Measurements from ENCODE around the gene ATP6AP1.

ATP6AP1 gene

DNA sequence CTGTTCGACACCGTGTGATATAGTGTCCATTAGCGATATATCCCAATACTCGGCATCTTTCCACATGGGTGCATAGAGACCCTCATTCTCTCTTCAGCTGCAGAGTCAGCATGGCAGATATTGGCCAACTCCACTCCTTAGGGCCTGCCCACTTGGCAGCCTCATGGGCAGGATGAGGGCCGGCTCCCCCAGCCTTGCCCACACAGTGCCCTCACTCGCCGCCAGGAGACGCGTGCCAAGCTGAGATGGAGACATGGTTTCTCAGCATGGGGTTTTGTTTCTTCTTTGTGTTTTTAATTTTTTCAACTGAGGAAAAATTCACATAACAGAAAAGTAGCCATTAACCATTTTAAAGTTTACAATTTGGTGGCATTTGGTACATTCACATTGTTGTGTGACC, 24.3 kb downstream of the ATP6AP1 start:
- DNase-seq, result no peak

DNA sequence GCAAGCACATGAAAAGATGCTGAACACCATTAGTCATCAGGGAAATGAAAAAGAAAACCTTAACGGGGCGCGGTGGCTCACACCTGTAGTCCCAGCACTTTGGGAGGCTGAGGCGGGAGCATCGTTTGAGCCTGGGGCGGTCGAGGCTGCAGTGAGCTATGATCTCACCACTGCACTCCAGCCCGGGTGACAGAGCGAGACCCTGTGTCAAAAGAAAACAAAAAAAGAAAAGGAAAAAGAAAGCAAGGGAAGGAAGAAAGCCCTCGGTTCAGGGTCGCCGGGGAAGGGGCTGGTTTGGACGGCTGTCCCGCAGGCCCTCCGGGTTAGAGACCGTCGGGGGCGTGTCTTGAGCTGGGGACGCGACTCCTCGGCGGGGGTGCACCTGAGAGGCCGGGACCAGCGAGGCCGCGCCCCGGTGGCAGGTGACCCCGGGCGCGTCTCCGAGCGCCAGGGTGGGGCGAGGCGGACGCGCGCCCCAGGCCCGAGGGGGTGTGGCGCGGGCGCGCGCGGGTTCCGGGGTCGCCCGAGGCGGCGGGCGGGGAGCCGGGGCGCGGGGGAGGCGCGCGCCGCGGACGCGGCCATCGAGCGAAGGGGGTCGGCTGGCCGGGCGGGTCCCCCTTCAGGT, 29.1 kb downstream of the ATP6AP1 start:
- DNase-seq, result peak; percentile 56

DNA sequence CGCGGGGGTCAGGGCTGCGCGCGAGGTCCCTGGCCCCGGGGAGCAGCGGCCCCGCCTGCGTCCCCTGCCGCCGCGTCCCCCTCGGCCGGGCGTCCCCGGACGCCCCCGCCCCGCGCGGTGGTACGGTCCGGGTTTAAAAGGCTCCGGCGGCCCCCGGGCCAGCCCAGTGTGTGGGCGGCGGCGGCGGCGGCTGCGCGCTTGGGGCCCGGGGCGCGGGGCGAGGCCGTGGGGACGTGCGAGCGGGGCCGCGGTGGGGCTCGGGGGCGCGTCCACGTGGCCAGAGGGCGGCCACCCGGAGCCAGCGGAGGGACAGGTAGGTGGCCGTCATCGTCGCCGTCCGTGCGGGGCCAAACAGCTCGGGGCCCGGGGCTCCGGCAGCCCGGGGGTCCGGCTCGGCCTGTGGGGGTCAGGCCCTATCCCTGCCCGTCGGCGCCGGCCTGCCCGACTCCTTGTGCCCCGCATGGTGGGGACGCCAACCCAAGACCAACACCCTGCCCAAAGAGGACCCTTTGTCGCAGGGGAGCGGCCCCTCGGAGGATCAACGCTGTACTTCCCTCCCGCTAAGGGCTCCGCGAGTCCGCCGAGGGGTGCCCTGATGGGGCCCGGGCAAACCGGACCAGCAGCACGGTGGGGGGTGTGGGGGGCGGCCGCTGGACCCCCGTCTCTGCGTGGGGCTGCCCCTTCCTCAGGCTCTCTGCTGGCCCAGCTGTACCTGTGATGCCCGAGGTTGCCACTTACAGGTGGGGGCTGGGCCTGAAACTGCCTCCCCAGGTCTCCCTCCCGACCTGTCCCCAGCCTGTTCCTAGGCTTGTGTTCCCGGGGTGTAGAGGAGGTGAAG, 29.9 kb downstream of the ATP6AP1 start, which contains the start of gene PLXNA3:
Gene PLXNA3 (plus strand): TSS at position 166 of the 838 bp plus-strand sequence. CDS start 1,903 bp downstream, outside the sequence.
- DNase-seq, result peak; percentile 68

DNA sequence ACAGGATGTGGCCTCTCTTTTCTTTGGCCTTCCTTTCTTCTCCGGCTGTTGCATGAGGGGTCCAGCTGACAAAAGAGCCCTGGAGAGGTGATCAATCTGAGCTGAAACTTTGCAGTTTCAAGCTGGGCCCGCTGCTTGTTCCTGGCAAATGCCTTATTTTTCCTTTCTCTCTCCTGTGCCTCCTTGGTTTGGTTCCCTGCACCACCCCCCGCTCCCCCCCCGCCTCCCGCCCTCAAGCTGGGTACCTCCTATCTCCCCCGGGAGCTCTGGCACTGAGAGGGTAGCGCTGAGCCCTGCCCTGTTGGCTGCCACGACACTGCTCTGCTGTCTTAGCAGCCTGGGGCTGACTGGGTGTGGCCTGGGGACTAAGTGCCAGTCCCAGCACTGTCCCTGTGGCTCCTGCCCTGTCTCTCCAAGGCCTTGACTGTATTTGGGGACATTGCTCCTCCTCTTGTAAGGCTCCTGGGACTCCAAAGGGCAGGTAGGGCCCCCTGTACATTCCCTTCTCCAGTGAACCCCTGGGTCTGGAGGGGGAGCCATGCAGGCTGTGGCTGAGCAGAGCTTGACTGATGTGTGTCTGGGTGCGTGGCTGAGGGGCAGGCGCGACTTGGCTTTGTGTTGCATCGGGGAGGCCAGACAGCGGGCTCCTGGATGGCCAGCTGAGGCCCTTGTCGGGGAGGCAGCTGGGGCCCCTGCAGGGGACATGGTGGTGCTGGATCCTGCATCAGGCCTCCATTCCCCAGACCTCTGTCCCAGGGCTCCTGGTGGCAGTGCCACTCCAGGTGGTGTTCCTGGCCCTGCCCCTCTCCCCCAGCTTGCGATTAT, 30.7 kb downstream of the ATP6AP1 start:
- DNase-seq, result peak; percentile 25

DNA sequence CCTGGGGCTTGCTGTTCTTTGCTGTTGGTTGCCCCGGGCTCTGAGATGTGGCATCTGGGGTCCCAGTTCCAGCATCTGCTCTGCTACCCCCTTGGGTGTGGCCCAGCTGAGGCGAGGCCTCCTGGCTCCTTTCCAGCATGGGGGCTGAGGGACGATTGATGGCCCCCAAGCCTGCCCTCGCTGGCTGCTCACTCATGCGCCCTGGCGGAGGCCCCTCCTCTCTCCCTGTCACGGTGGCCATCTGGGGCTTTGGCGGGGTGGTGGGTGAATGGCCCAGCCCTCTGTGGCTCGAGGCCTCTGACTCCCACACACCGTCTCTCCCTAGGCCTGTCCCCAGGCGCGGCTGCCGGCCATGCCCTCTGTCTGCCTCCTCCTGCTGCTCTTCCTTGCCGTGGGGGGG, 31.4 kb downstream of the ATP6AP1 start:
- DNase-seq, result no peak

DNA sequence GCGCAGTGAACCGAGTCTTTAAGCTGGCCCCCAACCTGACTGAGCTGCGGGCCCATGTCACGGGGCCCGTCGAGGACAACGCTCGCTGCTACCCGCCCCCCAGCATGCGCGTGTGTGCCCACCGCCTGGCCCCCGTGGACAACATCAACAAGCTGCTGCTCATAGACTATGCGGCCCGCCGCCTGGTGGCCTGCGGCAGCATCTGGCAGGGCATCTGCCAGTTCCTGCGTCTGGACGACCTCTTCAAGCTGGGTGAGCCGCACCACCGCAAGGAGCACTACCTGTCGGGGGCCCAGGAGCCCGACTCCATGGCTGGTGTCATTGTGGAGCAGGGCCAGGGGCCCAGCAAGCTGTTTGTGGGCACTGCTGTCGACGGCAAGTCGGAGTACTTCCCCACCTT, 31.8 kb downstream of the ATP6AP1 start:
- no peak for DNase-seq

DNA sequence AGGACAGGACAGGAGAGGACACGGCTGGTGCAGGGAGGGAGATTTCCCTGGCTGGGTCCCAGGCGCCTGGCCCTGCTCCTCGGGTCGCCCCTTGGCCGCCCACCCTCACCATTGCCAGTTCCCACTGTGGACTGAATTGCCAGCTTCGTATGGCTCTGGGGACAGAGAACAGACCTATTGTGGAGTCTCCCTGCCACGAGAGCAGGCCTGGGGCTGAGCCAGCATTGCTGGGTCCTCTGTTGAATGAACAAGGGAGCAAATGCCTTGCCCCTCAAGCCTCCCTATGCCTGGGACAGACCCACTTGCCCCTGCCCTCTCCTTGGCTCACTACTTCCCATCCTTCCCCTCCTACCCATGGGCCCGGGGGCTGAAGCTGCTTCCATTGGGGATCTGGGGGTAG, 33.9 kb downstream of the ATP6AP1 start:
- no peak for DNase-seq

DNA sequence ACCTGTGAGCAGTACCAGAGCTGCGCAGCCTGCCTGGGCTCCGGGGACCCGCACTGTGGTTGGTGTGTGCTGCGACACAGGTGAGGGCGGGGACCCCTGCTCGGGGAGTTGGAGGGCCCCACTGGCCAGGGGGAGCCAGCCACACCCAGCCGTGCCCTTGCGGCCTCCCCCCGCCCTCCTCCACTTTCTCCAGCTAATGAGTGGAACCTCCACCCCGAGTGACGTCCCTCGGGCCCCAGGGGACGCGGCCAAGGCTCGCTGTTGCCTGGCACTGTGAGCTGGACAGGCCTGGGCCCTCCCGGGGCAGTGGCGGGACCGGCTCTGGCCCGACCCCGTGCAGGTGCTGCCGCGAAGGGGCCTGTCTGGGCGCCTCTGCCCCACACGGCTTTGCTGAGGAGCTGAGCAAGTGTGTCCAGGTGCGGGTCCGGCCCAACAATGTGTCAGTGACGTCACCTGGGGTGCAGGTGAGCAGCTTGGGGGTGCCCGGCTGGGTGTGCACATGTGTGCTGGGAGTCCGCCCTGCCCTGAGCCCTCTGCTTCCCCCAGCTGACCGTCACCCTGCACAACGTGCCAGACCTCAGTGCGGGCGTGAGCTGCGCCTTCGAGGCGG, 35.2 kb downstream of the ATP6AP1 start:
- no peak for DNase-seq

DNA sequence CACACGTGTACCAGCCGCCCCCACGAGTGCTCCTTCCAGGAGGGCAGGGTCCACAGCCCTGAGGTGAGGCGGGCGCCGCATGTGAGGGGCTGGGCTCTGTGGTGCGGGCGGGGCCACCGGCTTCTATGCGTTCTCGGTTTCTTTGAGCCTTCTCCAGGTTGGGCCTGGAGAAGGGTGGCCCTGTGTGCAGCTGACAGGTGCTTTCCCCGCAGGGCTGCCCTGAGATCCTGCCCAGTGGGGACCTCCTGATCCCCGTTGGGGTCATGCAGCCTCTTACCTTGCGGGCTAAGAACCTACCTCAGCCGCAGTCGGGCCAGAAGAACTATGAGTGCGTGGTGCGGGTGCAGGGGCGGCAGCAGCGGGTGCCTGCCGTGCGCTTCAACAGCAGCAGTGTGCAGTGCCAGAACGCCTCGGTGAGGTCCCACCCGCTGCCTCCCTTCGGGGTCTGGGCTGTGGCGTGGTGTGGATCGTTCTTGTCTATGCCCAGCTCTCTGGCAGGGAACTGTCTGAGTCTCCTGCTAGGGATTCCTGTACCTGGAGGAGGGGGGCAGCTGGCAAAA, 36.4 kb downstream of the ATP6AP1 start:
- DNase-seq, result no peak

DNA sequence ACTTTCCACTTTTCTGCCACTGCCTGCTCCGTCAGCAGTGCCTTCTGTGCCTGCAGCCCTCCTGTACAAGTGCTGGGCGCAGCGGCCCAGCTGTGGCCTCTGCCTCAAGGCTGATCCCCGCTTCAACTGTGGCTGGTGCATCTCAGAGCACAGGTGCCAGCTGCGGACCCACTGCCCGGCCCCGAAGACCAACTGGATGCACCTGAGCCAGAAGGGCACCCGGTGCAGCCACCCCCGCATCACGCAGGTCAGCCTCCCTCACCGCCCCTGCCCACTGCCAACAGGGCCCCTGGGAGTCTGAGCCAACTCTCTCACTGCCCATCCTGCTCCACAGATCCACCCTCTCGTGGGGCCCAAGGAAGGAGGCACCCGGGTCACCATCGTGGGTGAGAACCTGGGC, 37.1 kb downstream of the ATP6AP1 start:
- no peak for DNase-seq

DNA sequence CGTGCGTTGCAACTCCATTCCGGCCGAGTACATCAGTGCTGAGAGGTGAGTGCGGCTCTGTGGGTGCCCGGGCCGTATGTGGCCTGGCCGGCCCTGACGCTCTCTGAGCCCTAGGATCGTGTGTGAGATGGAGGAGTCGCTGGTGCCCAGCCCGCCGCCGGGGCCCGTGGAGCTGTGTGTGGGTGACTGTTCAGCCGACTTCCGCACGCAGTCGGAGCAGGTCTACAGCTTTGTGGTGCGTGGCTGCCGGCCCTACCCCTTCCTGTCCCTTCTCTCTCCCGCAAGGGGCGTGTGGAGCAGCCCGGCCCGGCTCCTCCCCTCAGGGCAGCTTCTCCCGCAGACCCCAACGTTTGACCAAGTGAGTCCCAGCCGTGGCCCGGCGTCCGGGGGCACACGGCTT, 37.6 kb downstream of the ATP6AP1 start:
- DNase-seq, result no peak

DNA sequence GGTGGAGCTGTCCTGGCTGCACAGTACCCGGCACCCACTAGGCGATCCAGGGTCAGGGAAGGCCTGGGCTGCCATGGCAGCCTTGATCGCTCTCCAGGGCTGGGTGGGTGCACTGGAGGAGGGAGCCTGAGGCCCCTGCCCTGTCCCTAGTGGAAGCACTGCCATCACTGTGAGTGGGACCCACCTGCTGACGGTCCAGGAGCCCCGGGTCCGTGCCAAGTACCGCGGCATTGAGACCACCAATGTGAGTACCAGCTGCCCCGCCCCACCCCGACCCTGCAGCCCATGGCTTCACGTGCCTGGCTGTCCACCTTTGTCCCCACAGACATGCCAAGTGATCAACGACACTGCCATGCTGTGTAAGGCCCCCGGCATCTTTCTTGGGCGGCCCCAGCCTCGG, 38.4 kb downstream of the ATP6AP1 start:
- no peak for DNase-seq

DNA sequence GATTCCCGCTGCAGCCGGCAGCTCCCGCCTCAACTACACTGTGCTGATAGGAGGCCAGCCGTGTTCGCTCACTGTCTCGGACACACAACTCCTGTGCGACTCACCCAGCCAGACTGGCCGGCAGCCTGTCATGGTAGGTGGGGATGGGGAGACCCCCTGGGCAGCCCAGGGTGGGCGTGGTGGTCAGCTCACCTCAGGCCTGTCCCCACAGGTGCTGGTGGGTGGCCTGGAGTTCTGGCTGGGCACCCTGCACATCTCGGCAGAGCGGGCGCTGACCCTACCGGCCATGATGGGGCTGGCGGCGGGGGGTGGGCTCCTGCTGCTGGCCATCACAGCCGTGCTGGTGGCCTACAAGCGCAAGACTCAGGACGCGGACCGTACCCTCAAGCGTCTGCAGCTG, 39.1 kb downstream of the ATP6AP1 start:
- no peak for DNase-seq

DNA sequence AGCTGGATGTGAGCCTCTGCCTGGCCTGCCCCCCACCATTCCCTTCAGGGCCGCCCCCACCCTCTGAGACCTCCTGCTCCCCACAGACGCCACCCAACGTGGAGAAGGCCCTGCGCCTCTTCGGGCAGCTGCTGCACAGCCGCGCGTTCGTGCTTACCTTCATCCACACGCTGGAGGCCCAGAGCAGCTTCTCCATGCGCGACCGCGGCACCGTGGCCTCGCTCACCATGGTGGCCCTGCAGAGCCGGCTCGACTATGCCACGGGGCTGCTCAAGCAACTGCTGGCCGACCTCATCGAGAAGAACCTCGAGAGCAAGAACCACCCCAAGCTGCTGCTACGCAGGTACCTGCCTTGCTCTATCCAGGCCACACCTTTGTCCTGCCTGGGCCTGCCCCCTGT, 39.7 kb downstream of the ATP6AP1 start:
- no peak for DNase-seq

DNA sequence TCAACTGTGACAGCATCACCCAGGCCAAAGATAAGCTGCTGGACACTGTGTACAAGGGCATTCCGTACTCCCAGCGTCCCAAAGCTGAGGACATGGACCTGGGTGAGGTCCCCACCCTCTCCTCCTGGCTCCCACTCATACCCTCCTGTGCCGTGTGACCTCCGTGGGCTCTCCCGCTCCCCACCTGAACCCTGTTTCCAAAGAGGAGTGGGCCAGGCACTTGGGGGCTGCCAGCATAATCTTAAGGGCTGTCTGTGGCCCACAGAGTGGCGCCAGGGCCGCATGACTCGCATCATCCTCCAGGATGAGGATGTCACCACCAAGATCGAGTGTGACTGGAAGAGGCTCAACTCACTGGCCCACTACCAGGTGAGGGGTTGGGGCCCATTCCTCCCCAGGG, 40.6 kb downstream of the ATP6AP1 start:
- no peak for DNase-seq

DNA sequence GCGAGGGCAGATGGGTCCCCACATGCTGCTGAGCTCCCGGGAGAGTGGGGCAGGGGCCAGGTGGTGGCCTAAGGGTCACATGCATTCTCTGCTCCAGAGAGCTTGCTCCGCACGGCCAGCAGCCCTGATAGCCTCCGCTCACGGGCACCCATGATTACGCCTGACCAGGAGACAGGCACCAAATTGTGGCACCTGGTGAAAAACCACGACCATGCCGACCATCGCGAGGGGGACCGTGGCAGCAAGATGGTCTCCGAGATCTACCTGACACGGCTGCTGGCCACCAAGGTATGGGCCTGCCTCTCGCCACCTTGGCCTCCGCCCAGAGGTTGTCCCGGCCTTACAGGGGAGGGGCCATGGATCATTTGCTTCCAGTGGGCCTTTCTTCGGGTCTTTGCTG, 41.4 kb downstream of the ATP6AP1 start:
- no peak for DNase-seq

DNA sequence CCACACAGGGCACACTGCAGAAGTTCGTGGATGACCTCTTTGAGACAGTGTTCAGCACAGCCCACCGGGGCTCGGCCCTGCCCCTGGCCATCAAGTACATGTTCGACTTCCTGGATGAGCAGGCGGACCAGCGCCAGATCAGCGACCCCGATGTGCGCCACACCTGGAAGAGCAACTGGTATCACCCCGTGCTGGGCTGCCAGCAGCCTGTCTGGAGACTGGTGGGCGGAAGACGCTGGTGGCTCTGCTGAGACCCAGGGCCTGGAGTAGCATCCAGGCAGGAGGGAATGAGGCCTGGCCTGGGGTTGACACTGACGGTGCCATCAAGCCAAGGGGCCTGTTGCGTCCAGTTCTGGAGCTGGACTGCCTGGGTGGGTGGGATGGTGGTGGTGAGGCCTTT, 42.0 kb downstream of the ATP6AP1 start:
- DNase-seq, result no peak

DNA sequence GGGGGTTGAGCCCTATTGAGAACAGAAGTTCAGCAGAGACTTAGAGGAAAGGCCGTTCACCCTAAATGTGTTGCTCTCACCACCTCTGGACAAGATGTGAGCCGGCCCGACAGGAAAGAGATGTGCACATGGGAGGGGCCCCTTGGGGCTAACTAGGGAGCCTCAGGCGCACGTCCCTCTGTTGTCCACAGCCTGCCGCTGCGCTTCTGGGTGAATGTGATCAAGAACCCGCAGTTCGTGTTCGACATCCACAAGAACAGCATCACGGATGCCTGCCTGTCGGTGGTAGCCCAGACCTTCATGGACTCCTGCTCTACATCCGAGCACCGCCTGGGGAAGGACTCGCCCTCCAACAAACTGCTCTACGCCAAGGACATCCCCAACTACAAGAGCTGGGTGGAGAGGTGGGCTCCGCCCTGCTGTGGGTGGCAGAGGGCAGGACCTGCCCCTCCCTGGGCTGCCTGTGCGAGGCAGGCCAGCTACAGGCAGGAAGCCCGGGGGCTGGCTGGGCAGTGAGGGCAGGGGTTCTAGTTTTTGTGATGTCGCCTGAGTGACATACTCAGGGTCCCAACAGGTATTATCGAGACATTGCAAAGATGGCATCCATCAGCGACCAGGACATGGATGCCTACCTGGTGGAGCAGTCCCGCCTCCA, 42.6 kb downstream of the ATP6AP1 start:
- no peak for DNase-seq

DNA sequence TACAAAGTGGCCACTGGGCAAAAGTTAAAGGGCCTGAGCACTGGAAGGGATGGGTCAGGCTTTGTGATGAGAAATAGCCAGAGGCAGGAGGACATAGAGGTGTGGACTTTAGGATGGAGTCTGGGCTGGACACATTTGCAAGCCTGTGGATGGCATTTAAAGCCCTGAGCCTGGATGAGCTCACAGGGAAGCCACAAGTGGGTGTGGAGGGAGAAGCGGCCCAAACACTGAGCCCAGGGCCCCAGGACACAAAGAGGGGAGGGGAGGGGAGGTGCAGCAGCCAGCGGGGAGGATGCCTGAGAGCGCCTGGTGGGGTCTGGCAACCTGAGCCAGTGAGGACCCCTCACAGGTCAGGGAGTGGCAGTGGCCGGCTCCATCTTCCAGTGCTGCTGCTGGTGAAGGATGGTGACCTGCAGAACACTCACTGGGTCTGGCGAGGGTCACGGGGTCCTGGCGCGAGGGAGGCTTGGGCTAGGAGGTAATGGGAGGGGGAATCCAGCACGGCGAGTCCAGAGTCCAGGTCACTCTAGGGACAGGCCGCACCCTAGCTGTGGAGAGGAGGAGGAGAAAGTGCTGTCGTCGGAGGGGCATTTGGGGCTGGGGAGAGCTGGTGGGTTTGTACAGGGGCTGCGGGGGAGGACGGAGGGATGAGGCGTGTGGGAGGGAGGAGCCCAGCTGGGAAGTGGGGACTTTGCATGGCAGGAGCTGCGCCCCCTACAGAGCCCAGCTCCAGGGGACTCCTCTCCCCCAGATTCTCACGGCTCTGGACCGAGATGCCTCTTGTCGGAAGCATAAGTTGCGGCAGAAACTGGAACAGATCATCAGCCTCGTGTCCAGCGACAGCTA, 43.6 kb downstream of the ATP6AP1 start:
- no peak for DNase-seq

DNA sequence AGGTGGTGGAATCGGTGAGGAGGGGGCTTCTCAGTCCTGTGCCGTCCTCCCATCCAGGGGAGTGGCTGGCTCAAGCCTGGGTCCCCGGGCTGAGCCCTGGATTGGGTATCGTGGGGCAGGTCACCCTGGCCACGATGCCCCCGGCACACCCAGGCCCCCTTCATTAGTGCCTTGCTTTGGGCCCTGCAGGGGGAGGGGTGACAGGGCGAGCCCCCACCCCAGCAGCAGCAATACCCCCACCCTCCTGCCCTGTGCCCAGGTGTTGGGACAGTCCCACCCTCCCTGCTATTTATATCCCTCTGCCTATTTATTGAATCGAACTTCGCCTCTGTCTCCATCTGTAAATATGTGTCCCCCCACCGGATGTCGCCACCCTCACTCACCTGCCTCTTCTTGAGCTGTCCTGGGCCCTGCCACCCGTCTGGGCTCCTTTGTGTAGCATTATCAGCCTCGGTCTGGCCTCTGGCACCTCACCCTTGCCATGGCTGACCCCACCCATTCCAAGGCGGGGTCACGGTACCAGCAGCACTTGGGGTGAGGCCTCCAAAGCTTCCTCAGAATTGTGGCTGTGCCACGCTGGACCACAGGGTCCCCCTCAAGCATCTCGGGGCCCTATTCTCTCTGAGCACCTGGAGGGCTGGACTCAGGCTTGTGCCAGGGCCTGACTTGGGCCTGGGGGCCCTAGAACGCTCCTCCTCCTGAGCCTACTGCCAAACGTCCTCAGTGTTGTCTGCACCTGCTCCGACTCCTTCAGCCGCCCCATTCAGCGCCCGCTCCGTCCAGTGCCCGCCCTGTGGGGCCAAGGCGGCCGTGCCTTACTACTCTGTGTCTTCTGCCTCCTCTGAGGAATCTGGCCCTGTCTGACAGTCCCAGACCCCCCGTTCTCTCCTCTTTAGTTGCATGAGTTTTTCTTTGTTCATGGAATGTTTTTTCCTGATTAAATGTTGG, 44.5 kb downstream of the ATP6AP1 start:
- DNase-seq, result no peak
